Transverse colon (tissue), 4 donors: ENCODE measurements around the gene RAB20.

ENCODE experiments used
- CTCF ChIP-seq, 5 experiments: fragments of 200-600 bp in 3 of 5; fragments of 450-650 bp in 2 of 5; sonication (generic) in 3 of 5; IDR thresholded peaks; 1 replicate in 2 of 5; 2 replicates in 3 of 5; pipeline ENCODE4 v1.5.1; 2016 to 2017; ENCODE audit warnings: antibody characterized with exemption in 5 of 5, inconsistent platforms in 3 of 5, mild to moderate bottlenecking in 2 of 5, moderate library complexity in 1 of 5
- EP300 ChIP-seq: sonication (generic); formaldehyde crosslinking; IDR thresholded peaks from one replicate; pipeline ENCODE4 v1.6.1; 2017; ENCODE audit warnings: antibody characterized with exemption, low read depth
- POLR2A ChIP-seq: fragments of 450-650 bp; IDR thresholded peaks from one replicate; pipeline ENCODE4 v1.6.1; 2016; ENCODE audit warnings: antibody characterized with exemption, mild to moderate bottlenecking, moderate library complexity
- POLR2AphosphoS5 ChIP-seq, 3 donors: sonication (generic); formaldehyde crosslinking; IDR thresholded peaks; one replicate each; pipeline ENCODE4 v1.6.1; 2016; ENCODE audit warnings: antibody characterized with exemption in 3 of 3

GRCh38 chr13:110549795-110550160 lies 11.7 kb downstream of the RAB20 start:
- no peak for TF ChIP-seq CTCF (IDR thresholded peaks at IDR 0.05)
- no peak for TF ChIP-seq POLR2A
- TF ChIP-seq POLR2AphosphoS5 (IDR thresholded peaks at IDR 0.05) = no peak
- TF ChIP-seq EP300 = no peak
